H1 (cell line): ENCODE measurements around the gene ABLIM1. TPM values are rescaled to one million over a fixed set of nuclear protein-coding genes. Genes with fewer than 3 reads are reported as not detected.

Experiments
- CTCF ChIA-PET: fragments of 300-600 bp; sonication (Branson Sonifier 250); formaldehyde crosslinking; loops from one replicate; lab custom pipeline; 2021; ENCODE audit not compliant: partially characterized antibody; lab: Charles Lee
- POLR2A ChIA-PET: fragments of 300-600 bp; sonication (Branson Sonifier 250); formaldehyde crosslinking; loops from one replicate; lab custom pipeline; 2021; ENCODE audit warnings: inconsistent platforms; ENCODE audit not compliant: partially characterized antibody; lab: Charles Lee
- DNase-seq, 2 experiments: peaks; one replicate each; pipeline versions ENCODE4 v3.0.0 to v3.0.0-alpha.2; 2010 to 2022; ENCODE audit warnings: low spot score in 2 of 2, low read depth in 1 of 2, mixed read lengths in 1 of 2
- FAIRE-seq: peaks from 2 replicates; lab custom pipeline; 2011; peaks lifted over from hg19 to GRCh38; lab: Jason Lieb, UNC
- H2AFZ ChIP-seq: 2 replicates; pipeline ENCODE4 v1.8.1; 2012; ENCODE audit warnings: low read length, inconsistent platforms
- H2AK5ac ChIP-seq: 2 replicates; pipeline ENCODE4 v1.6.1; 2013; ENCODE audit warnings: low read depth, low read length
- H2BK120ac ChIP-seq: replicated peaks from 2 replicates; pipeline ENCODE3; 2013; ENCODE audit warnings: low read depth, low read length, inconsistent platforms
- H2BK12ac ChIP-seq: 2 replicates; pipeline ENCODE4 v1.6.1; 2013; ENCODE audit warnings: low read depth, low read length
- H2BK15ac ChIP-seq: 2 replicates; pipeline ENCODE4 v1.6.1; 2013; ENCODE audit warnings: low read length
- H2BK20ac ChIP-seq: 2 replicates; pipeline ENCODE4 v1.6.1; 2013; ENCODE audit warnings: low read length
- H2BK5ac ChIP-seq: 2 replicates; pipeline ENCODE4 v1.6.1; 2013; ENCODE audit warnings: low read depth, low read length
- H3K14ac ChIP-seq: 2 replicates; pipeline ENCODE4 v1.6.1; 2013; ENCODE audit warnings: inconsistent platforms; ENCODE audit not compliant: insufficient read length
- H3K18ac ChIP-seq: 2 replicates; pipeline ENCODE4 v1.6.1; 2013; ENCODE audit warnings: low read length; ENCODE audit errors: extremely low read depth
- H3K23ac ChIP-seq: 2 replicates; pipeline ENCODE4 v1.6.1; 2013; ENCODE audit warnings: inconsistent platforms; ENCODE audit not compliant: insufficient read length
- H3K23me2 ChIP-seq: 2 replicates; pipeline ENCODE4 v1.6.1; 2013; ENCODE audit warnings: low read depth, low read length
- H3K27ac ChIP-seq: 2 replicates; pipeline ENCODE4 v1.6.1; 2011; ENCODE audit warnings: low read depth, low read length, inconsistent platforms
- H3K27me3 ChIP-seq, 4 experiments: replicated peaks in 1 of 4; 1 replicate in 1 of 4; 2 replicates in 3 of 4; pipeline versions ENCODE4 v1.6.1 to v1.8.1; 2011 to 2013; ENCODE audit warnings: low read length in 3 of 4, mild to moderate bottlenecking in 3 of 4, inconsistent platforms in 2 of 4, mixed read lengths in 2 of 4, moderate library complexity in 1 of 4; ENCODE audit not compliant: control insufficient read depth in 3 of 4, insufficient read depth in 3 of 4; ENCODE audit errors: extremely low read depth in 1 of 4
- H3K36me3 ChIP-seq, 4 experiments: 2 replicates each; pipeline versions ENCODE4 v1.6.1 to v1.8.1; 2011 to 2013; ENCODE audit warnings: mild to moderate bottlenecking in 4 of 4, low read length in 3 of 4, moderate library complexity in 2 of 4, control low read depth in 1 of 4, inconsistent platforms in 1 of 4; ENCODE audit not compliant: insufficient read depth in 4 of 4, control insufficient read depth in 2 of 4
- H3K4ac ChIP-seq: replicated peaks from 2 replicates; pipeline ENCODE3; 2013; ENCODE audit warnings: low read length, low read depth, mixed read lengths, inconsistent platforms; ENCODE audit not compliant: insufficient read length
- H3K4me1 ChIP-seq, 4 experiments: replicated peaks in 1 of 4; 1 replicate in 1 of 4; 2 replicates in 3 of 4; pipeline versions ENCODE4 v1.6.1 to v1.8.1; 2011 to 2013; ENCODE audit warnings: low read length in 3 of 4, inconsistent platforms in 2 of 4, mixed read lengths in 1 of 4; ENCODE audit not compliant: insufficient read depth in 4 of 4, control insufficient read depth in 3 of 4
- H3K4me2 ChIP-seq, 2 experiments: 2 replicates each; pipeline versions ENCODE4 v1.6.1 to v1.8.1; 2011 to 2013; ENCODE audit warnings: low read depth in 2 of 2, low read length in 2 of 2, control low read depth in 1 of 2, inconsistent platforms in 1 of 2, mild to moderate bottlenecking in 1 of 2; ENCODE audit not compliant: insufficient read depth in 1 of 2
- H3K4me3 ChIP-seq, 4 experiments: fragments of 200-600, 300-600 bp in 1 of 4; sonication (generic), shearing (Covaris generic), sonication (Bioruptor Twin) in 1 of 4; 2 replicates each; pipeline versions ENCODE4 v1.5.1 to v1.8.1; 2011 to 2016; ENCODE audit warnings: low read length in 4 of 4, low read depth in 3 of 4, control low read depth in 2 of 4, inconsistent platforms in 2 of 4, mild to moderate bottlenecking in 2 of 4, mixed read lengths in 1 of 4, moderate library complexity in 1 of 4; ENCODE audit not compliant: insufficient read depth in 2 of 4; ENCODE audit errors: extremely low read depth in 1 of 4
- H3K56ac ChIP-seq: replicated peaks from 2 replicates; pipeline ENCODE3; 2013; ENCODE audit warnings: low read depth, mild to moderate bottlenecking, mixed read lengths, low read length, inconsistent platforms; ENCODE audit not compliant: insufficient read length
- H3K79me1 ChIP-seq: 2 replicates; pipeline ENCODE4 v1.6.1; 2013; ENCODE audit warnings: low read depth, low read length, control low read depth
- H3K79me2 ChIP-seq, 2 experiments: 2 replicates each; pipeline versions ENCODE4 v1.6.1 to v1.8.1; 2012 to 2013; ENCODE audit warnings: low read length in 2 of 2, mild to moderate bottlenecking in 2 of 2, inconsistent platforms in 1 of 2; ENCODE audit not compliant: insufficient read depth in 2 of 2, control insufficient read depth in 1 of 2
- H3K9ac ChIP-seq, 4 experiments: replicated peaks in 1 of 4; 1 replicate in 1 of 4; 2 replicates in 3 of 4; pipeline versions ENCODE4 v1.6.1 to v1.8.1; 2011 to 2013; ENCODE audit warnings: low read depth in 3 of 4, low read length in 3 of 4, control low read depth in 2 of 4, mild to moderate bottlenecking in 2 of 4, moderate library complexity in 2 of 4, inconsistent platforms in 1 of 4; ENCODE audit errors: extremely low read depth in 1 of 4
- H3K9me3 ChIP-seq, 2 experiments: 2 replicates each; pipeline versions ENCODE4 v1.6.1 to v1.8.1; 2012 to 2013; ENCODE audit warnings: mild to moderate bottlenecking in 2 of 2, moderate library complexity in 2 of 2, control low read depth in 1 of 2, inconsistent platforms in 1 of 2, low read depth in 1 of 2, low read length in 1 of 2, mixed read lengths in 1 of 2; ENCODE audit not compliant: insufficient read depth in 2 of 2
- H4K20me1 ChIP-seq, 2 experiments: replicated peaks in 1 of 2; 2 replicates each; pipeline versions ENCODE3 to v1.8.1; 2011 to 2013; ENCODE audit warnings: inconsistent platforms in 2 of 2, low read length in 2 of 2, mild to moderate bottlenecking in 1 of 2; ENCODE audit not compliant: insufficient read depth in 2 of 2, control insufficient read depth in 1 of 2
- H4K5ac ChIP-seq: 2 replicates; pipeline ENCODE4 v1.6.1; 2013; ENCODE audit warnings: low read length, low read depth, mixed read lengths, inconsistent platforms; ENCODE audit not compliant: insufficient read length
- H4K8ac ChIP-seq: 2 replicates; pipeline ENCODE4 v1.8.0; 2013; ENCODE audit warnings: mild to moderate bottlenecking, moderate library complexity, low read length, inconsistent platforms; ENCODE audit not compliant: insufficient read depth; ENCODE audit errors: extremely low read depth
- H4K91ac ChIP-seq: replicated peaks from 2 replicates; pipeline ENCODE3; 2013; ENCODE audit warnings: low read length, mixed read lengths, inconsistent platforms; ENCODE audit not compliant: insufficient read length
- EGR1 ChIP-seq: IDR thresholded peaks from 2 replicates; pipeline ENCODE4 v1.6.1; 2011; ENCODE audit warnings: low read depth, low read length, borderline replicate concordance
- WGBS, 2 experiments: shearing (Covaris generic) in 1 of 2; methylation state at CpG; one replicate each; pipeline versions ENCODE4 v1.1.6 to v1.1.7; 2013 to 2015; ENCODE audit warnings: low lambda C conversion rate in 2 of 2, mixed read lengths in 2 of 2, inconsistent platforms in 1 of 2, low coverage in 1 of 2, missing lambda C conversion rate in 1 of 2; ENCODE audit not compliant: insufficient replicate concordance in 2 of 2, insufficient coverage in 1 of 2, insufficient read length in 1 of 2; ENCODE audit errors: extremely low coverage in 1 of 2, missing lambda C conversion rate in 1 of 2; 5-methylcytosine and 5-hydroxymethylcytosine counted together
- polyA plus RNA-seq, 7 experiments: library from polyadenylated mRNA; depleted of rRNA in 3 of 7; stranded (reverse) in 5 of 7; unstranded in 2 of 7; fragments of >200 nt in 5 of 7; fragments of 200-250 nt in 2 of 7; gene quantifications; 1 replicate in 5 of 7; 2 replicates in 1 of 7; 4 replicates in 1 of 7; pipeline versions ENCODE4 v1.2.1 to v1.2.3, GENCODE V29; 2011 to 2013; ENCODE audit warnings: missing spikeins in 2 of 7, mixed read lengths in 2 of 7
- total RNA-seq: library from RNA; stranded (reverse); fragmentation: NEBNext Ultra II Directional; extraction: Animal tissue kit (Norgen Biotek cat#: 25700); gene quantifications from 2 replicates; pipeline ENCODE4 v1.2.1, GENCODE V29; 2021

The ABLIM1 gene
- total and polyA plus RNA-seq, 2 of the 8 experiments (the other 6 are each of a cell fraction or from before 2014, with no cell fraction given), result 51.2 to 51.7 TPM

- H3K4me2 ChIP-seq, result no peak overlapping the region
- POLR2A ChIA-PET, result no interaction called here
- H2BK20ac ChIP-seq, result no peak overlapping the region
- H3K36me3 ChIP-seq, result no peaks in the 10 kb centered on the region
- H3K9me3 ChIP-seq, result no peaks in the 10 kb centered on the region
- H3K9ac ChIP-seq, result no peak overlapping the region
- peaks cover 2% of the 10 kb centered on the region; the same call in 1 of the 2 replicates for H3K23me2 ChIP-seq
- H3K14ac ChIP-seq, result no peak overlapping the region
- no peak overlapping the region for H2AK5ac ChIP-seq
- no peak overlapping the region for H2BK5ac ChIP-seq
- no peak overlapping the region for H2AFZ ChIP-seq
- no peak overlapping the region for H3K56ac ChIP-seq
- no peak overlapping the region for H3K27ac ChIP-seq
- DNase-seq, result no peak
- 0 out of 2 replicates have a peak, but pooled peaks cover 3% of the 10 kb centered on the region for H3K79me1 ChIP-seq
- no peak overlapping the region for H4K8ac ChIP-seq
- peaks cover 0 to 1% (median 0%) of the 10 kb centered on the region in 4 experiments; a peak in 1 of 7 replicates for H3K27me3 ChIP-seq
- peaks cover 3 to 84% of the 10 kb centered on the region in 2 experiments; a peak in 3 of 4 replicates for H3K79me2 ChIP-seq
- no peak overlapping the region for H3K23ac ChIP-seq
- no peak overlapping the region for H4K5ac ChIP-seq
- CTCF ChIA-PET, result interaction anchor here (0.6 to 8.6 kb wide), 7 partner anchors 11 to 164 kb away, joined by 3 to 38 read pairs (median 3); no protein-coding TSS in a partner anchor
- H2BK120ac ChIP-seq, result no peak overlapping the region
- TF ChIP-seq EGR1, result no peak
- H2BK12ac ChIP-seq, result no peak overlapping the region
- H3K4me1 ChIP-seq, result peaks cover 4 to 28% (median 8%) of the 10 kb centered on the region in 4 experiments; a peak in 4 of 7 replicates
- no peak overlapping the region for H3K4ac ChIP-seq
- WGBS, 2 experiments, result 94% methylated on average over 3 of the region's 3 CpGs; no CpG with 5 or more reads in 1 of the 2 experiments
- H4K91ac ChIP-seq, result no peak overlapping the region
- no peak overlapping the region for H2BK15ac ChIP-seq
- no peak overlapping the region for H3K18ac ChIP-seq
- H4K20me1 ChIP-seq, result peaks cover 0 to 2% of the 10 kb centered on the region in 2 experiments
- no peak for FAIRE-seq
- no peak overlapping the region for H3K4me3 ChIP-seq
Observed at GRCh38 chr10:114521255-114521654, 136.8 kb downstream of the ABLIM1 start.
